Endodermal cell (in vitro differentiated cells): ENCODE data around the gene FGD4. TPM values are rescaled to one million over a fixed set of nuclear protein-coding genes. Genes with fewer than 3 reads are reported as not detected.

ENCODE experiments used
- DNase-seq: peaks from one replicate; pipeline ENCODE4 v3.0.0-alpha.2; 2017
- H3K27ac ChIP-seq: 2 replicates; pipeline ENCODE4 v1.5.1; 2013; ENCODE audit warnings: mild to moderate bottlenecking, low read depth, low read length, moderate library complexity
- H3K27me3 ChIP-seq: 2 replicates; pipeline ENCODE4 v1.6.1; 2013; ENCODE audit warnings: mild to moderate bottlenecking, low read length, moderate library complexity; ENCODE audit not compliant: insufficient read depth, control insufficient read depth, poor library complexity, severe bottlenecking
- H3K36me3 ChIP-seq: 2 replicates; pipeline ENCODE4 v1.7.0; 2013; ENCODE audit warnings: mild to moderate bottlenecking, low read length, moderate library complexity; ENCODE audit not compliant: control insufficient read depth, insufficient read depth
- H3K4me1 ChIP-seq: one replicate; pipeline ENCODE4 v1.7.0; 2013; ENCODE audit warnings: low read length; ENCODE audit not compliant: control insufficient read depth, insufficient read depth
- H3K4me3 ChIP-seq: 2 replicates; pipeline ENCODE4 v1.5.1; 2013; ENCODE audit warnings: mild to moderate bottlenecking, low read length, moderate library complexity
- H3K9ac ChIP-seq: 2 replicates; pipeline ENCODE4 v1.6.1; 2013; ENCODE audit warnings: mild to moderate bottlenecking, low read length, moderate library complexity; ENCODE audit not compliant: poor library complexity, severe bottlenecking; ENCODE audit errors: extremely low read depth
- H3K9me3 ChIP-seq: 2 replicates; pipeline ENCODE4 v1.6.1; 2013; ENCODE audit warnings: mild to moderate bottlenecking, low read length, moderate library complexity; ENCODE audit not compliant: control insufficient read depth
- H3K27ac Mint-ChIP-seq: 2 replicates; pipeline ENCODE4 v1.8.0; 2020; ENCODE audit warnings: mixed read lengths
- H3K27me3 Mint-ChIP-seq: 2 replicates; pipeline ENCODE4 v1.8.0; 2021; ENCODE audit warnings: mild to moderate bottlenecking, mixed read lengths; ENCODE audit not compliant: insufficient read depth
- H3K36me3 Mint-ChIP-seq: 2 replicates; pipeline ENCODE4 v1.8.0; 2020; ENCODE audit warnings: low read depth, mixed read lengths
- H3K4me1 Mint-ChIP-seq: 2 replicates; pipeline ENCODE4 v1.8.0; 2020; ENCODE audit warnings: mixed read lengths
- H3K4me3 Mint-ChIP-seq: 2 replicates; pipeline ENCODE4 v1.8.0; 2020; ENCODE audit warnings: mild to moderate bottlenecking, moderate library complexity, mixed read lengths
- H3K9me3 Mint-ChIP-seq: 2 replicates; pipeline ENCODE4 v1.8.0; 2020; ENCODE audit warnings: mild to moderate bottlenecking, mixed read lengths
- CTCF ChIP-seq: fragments of 200-600 bp; sonication (generic); conservative IDR thresholded peaks from 2 replicates; pipeline ENCODE4 v1.5.0; 2021; ENCODE audit warnings: antibody characterized with exemption, mild to moderate bottlenecking
- WGBS, 2 experiments: methylation state at CpG; one replicate each; pipeline versions ENCODE4 v1.1.5 to v1.1.7; 2013; ENCODE audit warnings: missing lambda C conversion rate in 2 of 2, mixed read lengths in 1 of 2; ENCODE audit not compliant: insufficient coverage in 1 of 2, insufficient read length in 1 of 2; 5-methylcytosine and 5-hydroxymethylcytosine counted together
- total RNA-seq, 2 donors: library from RNA; stranded (reverse); fragmentation: NEBNext Ultra II Directional in 1 of 2; extraction: Animal tissue kit (Norgen Biotek cat#: 25700) in 1 of 2; gene quantifications; 2 replicates in 1 of 2; 3 replicates in 1 of 2; pipeline ENCODE4 v1.2.1, GENCODE V29; 2021

FGD4 gene
- total RNA-seq, 2 donors from 2014 or later: 27.6 to 57.7 TPM

- WGBS, 2 experiments: 57 to 95% methylated on average over 1 of the region's 1 CpG
Measured at GRCh38 chr12:32450768-32451167, 51.4 kb downstream of the FGD4 start.

GRCh38 chr12:32451816-32452215 is 52.5 kb downstream of the FGD4 start:
- no peaks in the 10 kb centered on the region for H3K27me3 ChIP-seq
- Mint-ChIP-seq H3K36me3 (peaks cover 6% of the 10 kb centered on the region), H3K4me1 (peaks cover 52% of the 10 kb centered on the region), H3K4me3 (no peak overlapping the region), H3K27me3 (no peaks in the 10 kb centered on the region), H3K9me3 (no peaks in the 10 kb centered on the region), H3K27ac (no peak overlapping the region)
- H3K4me1 ChIP-seq: peaks cover 21% of the 10 kb centered on the region
- H3K9ac ChIP-seq: no peak overlapping the region
- H3K9me3 ChIP-seq: no peaks in the 10 kb centered on the region
- H3K36me3 ChIP-seq: peaks cover 20% of the 10 kb centered on the region
- WGBS, 2 experiments: 95 to 97% methylated on average over 4 of the region's 5 CpGs
- DNase-seq: peak; percentile 30
- no peak overlapping the region for H3K4me3 ChIP-seq
- TF ChIP-seq CTCF: no peak
- H3K27ac ChIP-seq: no peak overlapping the region

More at GRCh38 chr12:32450768-32451167, 51.4 kb downstream of the FGD4 start:
- H3K4me3 ChIP-seq: no peak overlapping the region
- no peak overlapping the region for H3K27ac ChIP-seq
- Mint-ChIP-seq H3K4me1 (peaks cover 52% of the 10 kb centered on the region), H3K4me3 (no peak overlapping the region), H3K27me3 (no peaks in the 10 kb centered on the region), H3K36me3 (peaks cover 6% of the 10 kb centered on the region), H3K9me3 (no peaks in the 10 kb centered on the region), H3K27ac (peak overlapping the region; percentile 2)
- DNase-seq: peak; percentile 63
- H3K9me3 ChIP-seq: no peaks in the 10 kb centered on the region
- no peak for TF ChIP-seq CTCF
- no peaks in the 10 kb centered on the region for H3K27me3 ChIP-seq
- H3K4me1 ChIP-seq: peaks cover 21% of the 10 kb centered on the region
- no peak overlapping the region for H3K9ac ChIP-seq
- H3K36me3 ChIP-seq: peaks cover 25% of the 10 kb centered on the region

- no peak overlapping the region for H3K4me3 ChIP-seq
- peak overlapping the region; percentile 5 for H3K27ac ChIP-seq
- H3K36me3 ChIP-seq: peaks cover 20% of the 10 kb centered on the region
- WGBS, 2 experiments: 7 to 9% methylated on average over 3 of the region's 3 CpGs
- peak; percentile 47 for DNase-seq
- Mint-ChIP-seq H3K27me3 (no peaks in the 10 kb centered on the region), H3K27ac (peak overlapping the region; percentile 91), H3K36me3 (peaks cover 12% of the 10 kb centered on the region), H3K9me3 (no peaks in the 10 kb centered on the region), H3K4me1 (peaks cover 57% of the 10 kb centered on the region), H3K4me3 (peak overlapping the region; percentile 16)
- H3K4me1 ChIP-seq: peaks cover 21% of the 10 kb centered on the region
- no peaks in the 10 kb centered on the region for H3K27me3 ChIP-seq
- peak overlapping the region; percentile 9 for H3K9ac ChIP-seq
- TF ChIP-seq CTCF: no peak
- no peaks in the 10 kb centered on the region for H3K9me3 ChIP-seq
Measured at GRCh38 chr12:32454075-32454474, 54.7 kb downstream of the FGD4 start.
